ENCODE measurements around the gene FLT3LG. TPM values are rescaled to one million over a fixed set of nuclear protein-coding genes. Genes with fewer than 3 reads are reported as not detected.

Gene FLT3LG
- total RNA-seq, 1 experiment from 2014 or later: 1.5 TPM

DNA sequence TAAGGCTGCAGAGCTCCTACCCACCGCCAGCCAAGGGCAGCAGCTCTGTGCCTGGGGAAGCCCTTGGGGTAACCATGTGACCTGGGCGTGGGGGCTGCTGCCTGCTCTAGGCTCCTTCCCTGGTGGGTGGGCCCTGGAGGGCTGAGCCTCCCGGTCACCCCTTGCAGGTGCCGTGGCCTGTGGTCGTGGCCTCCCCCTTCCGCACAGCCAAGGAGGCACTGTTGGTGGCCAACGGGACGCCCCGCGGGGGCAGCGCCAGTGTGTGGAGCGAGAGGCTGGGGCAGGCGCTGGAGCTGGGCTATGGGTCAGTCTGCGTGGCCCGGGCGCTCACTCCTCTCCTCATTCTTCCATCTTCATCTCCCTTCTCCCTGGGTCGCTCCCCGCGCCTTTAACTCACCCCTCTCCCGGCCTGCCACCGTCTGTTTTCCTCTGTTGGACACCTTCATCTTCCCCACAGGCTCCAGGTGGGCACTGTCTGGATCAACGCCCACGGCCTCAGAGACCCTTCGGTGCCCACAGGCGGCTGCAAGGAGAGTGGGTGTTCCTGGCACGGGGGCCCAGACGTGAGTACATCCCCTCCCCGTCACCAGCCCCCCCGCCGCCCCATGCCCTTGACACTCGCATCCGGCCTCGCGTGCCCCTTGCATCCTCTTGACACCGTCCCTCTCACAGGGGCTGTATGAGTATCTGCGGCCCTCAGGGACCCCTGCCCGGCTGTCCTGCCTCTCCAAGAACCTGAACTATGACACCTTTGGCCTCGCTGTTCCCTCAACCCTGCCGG is 9.9 kb upstream of the FLT3LG start:
- Histone ChIP-seq H3K4me1 (ENCODE audit: control insufficient read depth, insufficient read depth, low read length) (no peaks in the 10 kb centered on the region), H3K4me3 (ENCODE audit: low read depth in 2 of 2, low read length in 2 of 2) (no peak overlapping the region), H3K27me3 (ENCODE audit: control insufficient read depth, insufficient read depth, low read length) (no peaks in the 10 kb centered on the region), H3K9me3 (ENCODE audit: control insufficient read depth, insufficient read depth, low read depth, low read length) (no peaks in the 10 kb centered on the region), H3K36me3 (ENCODE audit: control insufficient read depth, insufficient read depth, low read length) (no peaks in the 10 kb centered on the region), H3K27ac (ENCODE audit: low read length) (no peak overlapping the region)
- DNase-seq (ENCODE audit: low read depth, low spot score) (no peak), ATAC-seq (peak; percentile 37; the same call in 1 of the 2 replicates)
- ChIA-PET CTCF (no interaction called here), POLR2A (no interaction called here)
- TF ChIP-seq, protein P1, sequence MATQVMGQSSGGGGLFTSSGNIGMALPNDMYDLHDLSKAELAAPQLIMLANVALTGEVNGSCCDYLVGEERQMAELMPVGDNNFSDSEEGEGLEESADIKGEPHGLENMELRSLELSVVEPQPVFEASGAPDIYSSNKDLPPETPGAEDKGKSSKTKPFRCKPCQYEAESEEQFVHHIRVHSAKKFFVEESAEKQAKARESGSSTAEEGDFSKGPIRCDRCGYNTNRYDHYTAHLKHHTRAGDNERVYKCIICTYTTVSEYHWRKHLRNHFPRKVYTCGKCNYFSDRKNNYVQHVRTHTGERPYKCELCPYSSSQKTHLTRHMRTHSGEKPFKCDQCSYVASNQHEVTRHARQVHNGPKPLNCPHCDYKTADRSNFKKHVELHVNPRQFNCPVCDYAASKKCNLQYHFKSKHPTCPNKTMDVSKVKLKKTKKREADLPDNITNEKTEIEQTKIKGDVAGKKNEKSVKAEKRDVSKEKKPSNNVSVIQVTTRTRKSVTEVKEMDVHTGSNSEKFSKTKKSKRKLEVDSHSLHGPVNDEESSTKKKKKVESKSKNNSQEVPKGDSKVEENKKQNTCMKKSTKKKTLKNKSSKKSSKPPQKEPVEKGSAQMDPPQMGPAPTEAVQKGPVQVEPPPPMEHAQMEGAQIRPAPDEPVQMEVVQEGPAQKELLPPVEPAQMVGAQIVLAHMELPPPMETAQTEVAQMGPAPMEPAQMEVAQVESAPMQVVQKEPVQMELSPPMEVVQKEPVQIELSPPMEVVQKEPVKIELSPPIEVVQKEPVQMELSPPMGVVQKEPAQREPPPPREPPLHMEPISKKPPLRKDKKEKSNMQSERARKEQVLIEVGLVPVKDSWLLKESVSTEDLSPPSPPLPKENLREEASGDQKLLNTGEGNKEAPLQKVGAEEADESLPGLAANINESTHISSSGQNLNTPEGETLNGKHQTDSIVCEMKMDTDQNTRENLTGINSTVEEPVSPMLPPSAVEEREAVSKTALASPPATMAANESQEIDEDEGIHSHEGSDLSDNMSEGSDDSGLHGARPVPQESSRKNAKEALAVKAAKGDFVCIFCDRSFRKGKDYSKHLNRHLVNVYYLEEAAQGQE (IDR thresholded peaks at IDR 0.05; ENCODE audit: insufficient read depth in 1 of 2, low read depth in 2 of 2, low read length in 1 of 2): no peak
- TF ChIP-seq TCF7L2 (IDR thresholded peaks at IDR 0.05; ENCODE audit: low read depth, low read length): no peak
- no peak for TF ChIP-seq POLR2AphosphoS5 (IDR thresholded peaks at IDR 0.05; ENCODE audit: low read depth, low read length)
- no peak for TF ChIP-seq SIN3A (IDR thresholded peaks at IDR 0.05; ENCODE audit: borderline replicate concordance, insufficient read depth, low read depth, low read length)
- TF ChIP-seq, protein P2, sequence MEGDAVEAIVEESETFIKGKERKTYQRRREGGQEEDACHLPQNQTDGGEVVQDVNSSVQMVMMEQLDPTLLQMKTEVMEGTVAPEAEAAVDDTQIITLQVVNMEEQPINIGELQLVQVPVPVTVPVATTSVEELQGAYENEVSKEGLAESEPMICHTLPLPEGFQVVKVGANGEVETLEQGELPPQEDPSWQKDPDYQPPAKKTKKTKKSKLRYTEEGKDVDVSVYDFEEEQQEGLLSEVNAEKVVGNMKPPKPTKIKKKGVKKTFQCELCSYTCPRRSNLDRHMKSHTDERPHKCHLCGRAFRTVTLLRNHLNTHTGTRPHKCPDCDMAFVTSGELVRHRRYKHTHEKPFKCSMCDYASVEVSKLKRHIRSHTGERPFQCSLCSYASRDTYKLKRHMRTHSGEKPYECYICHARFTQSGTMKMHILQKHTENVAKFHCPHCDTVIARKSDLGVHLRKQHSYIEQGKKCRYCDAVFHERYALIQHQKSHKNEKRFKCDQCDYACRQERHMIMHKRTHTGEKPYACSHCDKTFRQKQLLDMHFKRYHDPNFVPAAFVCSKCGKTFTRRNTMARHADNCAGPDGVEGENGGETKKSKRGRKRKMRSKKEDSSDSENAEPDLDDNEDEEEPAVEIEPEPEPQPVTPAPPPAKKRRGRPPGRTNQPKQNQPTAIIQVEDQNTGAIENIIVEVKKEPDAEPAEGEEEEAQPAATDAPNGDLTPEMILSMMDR (IDR thresholded peaks at IDR 0.05): no peak
- in situ Hi-C loops (cut with HindIII; ENCODE audit: low pct_unique_long_range_greater_than_20kb, low sequenced_read_pairs): no loop called here
- intact Hi-C loops (cut with micrococcal nuclease; ENCODE audit: unreplicated experiment): no loop called here
- no TSS peak for BruUV-seq (replicated peaks)

DNA sequence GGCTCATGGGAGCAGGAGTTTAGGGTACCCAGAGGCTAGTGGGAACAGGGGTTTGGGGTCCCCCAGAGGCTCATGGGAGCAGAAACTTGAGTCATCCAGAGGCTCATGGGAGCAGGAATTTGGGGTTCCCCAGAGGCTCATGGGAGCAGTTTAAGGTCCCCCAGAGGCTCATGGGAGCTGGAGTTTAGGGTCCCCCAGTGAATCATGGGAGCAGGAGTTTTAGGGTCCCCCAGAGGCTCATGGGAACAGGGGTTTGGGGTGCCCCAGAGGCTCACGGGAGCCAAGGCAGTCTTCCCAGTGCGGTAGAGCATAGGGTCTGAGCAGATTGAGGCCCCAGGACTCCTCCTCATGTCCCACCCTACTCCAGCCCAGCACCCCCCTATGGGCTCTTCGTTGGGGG is 8.6 kb upstream of the FLT3LG start:
- in situ Hi-C loops (cut with HindIII; ENCODE audit: low pct_unique_long_range_greater_than_20kb, low sequenced_read_pairs): no loop called here
- intact Hi-C loops (cut with micrococcal nuclease; ENCODE audit: unreplicated experiment): no loop called here
- Histone ChIP-seq H3K4me1 (ENCODE audit: control insufficient read depth, insufficient read depth, low read length) (no peaks in the 10 kb centered on the region), H3K9me3 (ENCODE audit: control insufficient read depth, insufficient read depth, low read depth, low read length) (no peaks in the 10 kb centered on the region), H3K4me3 (ENCODE audit: low read depth in 2 of 2, low read length in 2 of 2) (no peak overlapping the region), H3K27ac (ENCODE audit: low read length) (no peak overlapping the region), H3K36me3 (ENCODE audit: control insufficient read depth, insufficient read depth, low read length) (no peaks in the 10 kb centered on the region), H3K27me3 (ENCODE audit: control insufficient read depth, insufficient read depth, low read length) (no peaks in the 10 kb centered on the region)
- POLR2A ChIA-PET: no interaction called here
- no TSS peak for BruUV-seq (replicated peaks)
- DNase-seq (ENCODE audit: low read depth, low spot score) (no peak), ATAC-seq (no peak)
- TF ChIP-seq, protein P2 (IDR thresholded peaks at IDR 0.05): no peak
- TF ChIP-seq POLR2AphosphoS5 (IDR thresholded peaks at IDR 0.05; ENCODE audit: low read depth, low read length): no peak
- CTCF ChIA-PET: no interaction called here
